GM11168 (cell line): ENCODE results near the gene CES1.

ENCODE experiments used
- in situ Hi-C: fragments of 300-500 bp; cut with MboI; formaldehyde crosslinking; loops from one replicate; pipeline ENCODE4 v1.12.0; 2022; ENCODE audit warnings: low sequenced_read_pairs; ENCODE audit not compliant: unreplicated experiment

Gene CES1

GRCh38 chr16:55832773-55833691 lies at the start of gene CES1:
Gene CES1, minus strand, starts transcription at chr16:55833096. Its CDS starts 41 bp downstream, at chr16:55833055.
- in situ Hi-C loops, result no loop called here

GRCh38 chr16:55876854-55877253 lies 44.0 kb upstream of the CES1 start:
- in situ Hi-C loops, result no loop called here

GRCh38 chr16:55875273-55875672 lies 42.4 kb upstream of the CES1 start, which contains the start of gene CES5A:
Gene CES5A, minus strand, starts transcription at chr16:55875373. Its CDS starts 152 bp downstream, at chr16:55875221.
- in situ Hi-C loops, result no loop called here

GRCh38 chr16:55873122-55873521 lies 40.2 kb upstream of the CES1 start:
- in situ Hi-C loops, result loop anchor here (25.0 kb wide), 1 partner anchor 411 kb away; no protein-coding TSS in a partner anchor

- in situ Hi-C loops, result loop anchor here (25.0 kb wide), 1 partner anchor 410 kb away; no protein-coding TSS in a partner anchor
Measured at GRCh38 chr16:55872130-55872529, 39.2 kb upstream of the CES1 start.

GRCh38 chr16:55871411-55872038 lies 38.6 kb upstream of the CES1 start:
- in situ Hi-C loops, result loop anchor here (25.0 kb wide), 1 partner anchor 409 kb away; no protein-coding TSS in a partner anchor

- in situ Hi-C loops, result loop anchor here (25.0 kb wide), 1 partner anchor 407 kb away; no protein-coding TSS in a partner anchor
Measured at GRCh38 chr16:55868980-55869379, 36.1 kb upstream of the CES1 start.

GRCh38 chr16:55868137-55868536 lies 35.2 kb upstream of the CES1 start:
- in situ Hi-C loops, result loop anchor here (25.0 kb wide), 1 partner anchor 406 kb away; no protein-coding TSS in a partner anchor

GRCh38 chr16:55861288-55861687 lies 28.4 kb upstream of the CES1 start:
- in situ Hi-C loops, result loop anchor here (25.0 kb wide), 1 partner anchor 399 kb away; no protein-coding TSS in a partner anchor

- in situ Hi-C loops, result loop anchor here (25.0 kb wide), 1 partner anchor 395 kb away; no protein-coding TSS in a partner anchor
Measured at GRCh38 chr16:55857650-55858049, 24.8 kb upstream of the CES1 start.

GRCh38 chr16:55856950-55857349 lies 24.1 kb upstream of the CES1 start:
- in situ Hi-C loops, result loop anchor here (25.0 kb wide), 1 partner anchor 395 kb away; no protein-coding TSS in a partner anchor

- in situ Hi-C loops, result loop anchor here (25.0 kb wide), 1 partner anchor 391 kb away; no protein-coding TSS in a partner anchor
Measured at GRCh38 chr16:55853114-55853513, 20.2 kb upstream of the CES1 start.

GRCh38 chr16:55849536-55849935 lies 16.6 kb upstream of the CES1 start:
- in situ Hi-C loops, result no loop called here

- in situ Hi-C loops, result no loop called here
Measured at GRCh38 chr16:55846598-55847346, 13.9 kb upstream of the CES1 start.

GRCh38 chr16:55843105-55843395 lies 10.2 kb upstream of the CES1 start:
- in situ Hi-C loops, result no loop called here

- in situ Hi-C loops, result no loop called here
Measured at GRCh38 chr16:55842369-55843104, 9.6 kb upstream of the CES1 start.

GRCh38 chr16:55839115-55839514 lies 6.2 kb upstream of the CES1 start:
- in situ Hi-C loops, result loop anchor here (5.0 kb wide), 1 partner anchor 132 kb away; no protein-coding TSS in a partner anchor

GRCh38 chr16:55836158-55836611 lies 3.3 kb upstream of the CES1 start:
- in situ Hi-C loops, result loop anchor here (5.0 kb wide), 1 partner anchor 129 kb away; no protein-coding TSS in a partner anchor

GRCh38 chr16:55835581-55835980 lies 2.7 kb upstream of the CES1 start:
- in situ Hi-C loops, result loop anchor here (5.0 kb wide), 1 partner anchor 128 kb away; no protein-coding TSS in a partner anchor
